HuH-7 (cell line): ENCODE data around the gene GBX2.

Experiments
- DNase-seq: peaks from one replicate; pipeline ENCODE4 v3.0.0; 2011; ENCODE audit warnings: low spot score

Gene GBX2

DNA sequence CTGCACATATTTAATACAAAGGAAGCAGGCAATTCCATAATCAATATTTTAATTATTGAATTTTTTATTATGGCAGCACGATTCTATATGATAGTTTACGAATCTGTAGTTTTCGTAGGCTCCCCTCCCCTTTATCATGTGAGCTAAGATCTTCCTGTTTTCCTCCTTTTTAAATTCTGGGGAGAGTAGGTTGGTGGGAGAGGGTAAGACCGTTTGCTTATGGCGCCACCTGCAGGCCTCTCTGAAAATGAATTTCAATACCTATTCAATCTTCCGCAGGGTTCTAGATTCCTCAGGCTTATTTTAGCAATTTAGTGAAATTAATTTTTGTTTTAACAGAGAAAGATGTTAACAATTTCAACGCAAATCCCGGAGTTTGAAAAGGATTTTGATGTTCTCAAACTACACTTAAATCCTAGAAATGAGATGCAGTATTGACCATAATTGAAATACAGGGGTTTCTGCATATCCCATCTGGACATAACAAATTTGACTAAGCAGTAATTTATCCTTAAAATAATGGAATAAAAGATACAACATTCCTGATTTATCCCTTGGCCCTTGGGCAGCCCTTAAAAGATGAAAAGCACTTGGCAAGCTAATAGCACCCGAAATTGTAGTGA lies 12.8 kb upstream of the GBX2 start:
- DNase-seq = peak; percentile 85

DNA sequence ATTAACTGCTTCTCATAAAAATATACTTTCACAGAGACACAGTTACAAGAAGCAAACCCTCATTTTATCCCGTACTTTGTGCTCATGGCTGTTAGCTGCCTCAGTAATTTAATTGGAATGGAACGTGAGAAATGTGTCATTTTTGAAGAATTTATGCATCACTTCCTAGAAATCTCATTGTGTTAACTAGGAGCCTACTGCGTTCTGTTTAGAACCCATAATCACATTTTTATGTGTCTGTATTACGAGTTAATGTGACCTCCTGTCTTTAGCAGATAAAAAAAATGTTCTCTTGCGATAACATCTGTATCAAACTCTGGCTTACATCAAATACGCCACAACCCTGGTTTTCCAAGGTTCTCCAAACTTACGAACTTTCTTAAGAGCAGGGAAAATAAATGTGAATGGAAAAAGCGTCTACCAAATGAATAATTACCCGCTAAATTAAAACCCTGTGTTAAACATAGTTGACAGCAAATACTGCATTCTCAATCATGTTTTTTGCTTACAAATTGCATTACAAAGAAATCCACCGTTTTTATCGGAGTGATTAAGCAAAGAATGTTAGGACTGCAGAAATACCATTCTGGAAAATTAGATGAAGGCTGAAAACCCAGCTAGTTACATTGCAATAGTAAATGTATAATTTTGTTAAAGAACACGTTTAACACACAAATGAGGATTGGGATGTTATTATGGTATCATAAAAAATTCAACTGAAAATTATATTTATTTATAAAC lies 12.1 kb upstream of the GBX2 start:
- peak; percentile 4 for DNase-seq

DNA sequence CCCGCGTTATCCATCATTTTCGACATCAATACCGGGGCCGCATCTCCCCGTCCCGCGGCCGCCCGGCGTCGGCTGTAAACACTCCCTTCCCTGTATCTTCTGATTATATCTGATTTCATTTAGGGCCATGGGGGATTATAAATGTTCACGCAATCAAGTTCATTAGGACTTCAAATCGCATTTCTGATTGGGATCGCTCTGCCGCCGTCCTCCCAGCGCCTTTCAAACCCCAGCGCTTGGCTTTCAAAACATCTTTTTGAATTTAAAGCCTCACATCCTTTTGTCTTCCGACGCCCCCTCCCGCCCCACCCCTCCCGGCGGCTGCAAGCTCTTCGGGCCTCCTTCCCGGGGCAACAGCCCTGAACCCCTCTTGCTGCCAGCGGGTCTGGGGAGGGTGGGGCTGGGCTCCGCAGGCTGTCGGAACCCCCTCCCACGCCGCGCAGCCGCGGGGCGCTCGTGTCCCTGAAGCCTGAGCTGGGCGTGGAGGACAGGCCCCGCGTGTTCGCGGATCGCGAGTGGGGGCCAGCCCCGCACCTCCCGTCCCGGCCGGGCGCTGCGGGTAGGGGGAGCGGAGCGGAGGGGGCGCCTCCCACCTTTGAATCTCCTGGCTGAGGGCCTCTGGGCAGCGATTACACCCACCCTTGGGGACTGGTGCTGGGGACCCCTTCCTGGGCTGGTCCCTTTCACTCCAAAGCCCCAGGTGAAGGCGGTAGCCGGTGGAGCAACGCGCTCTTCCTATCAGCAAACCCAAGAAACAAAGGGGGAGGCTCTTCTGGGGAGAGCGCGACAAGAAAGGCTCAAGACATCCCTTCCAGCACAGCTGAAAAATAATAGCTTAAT lies 11.3 kb upstream of the GBX2 start:
- peak; percentile 3 for DNase-seq

DNA sequence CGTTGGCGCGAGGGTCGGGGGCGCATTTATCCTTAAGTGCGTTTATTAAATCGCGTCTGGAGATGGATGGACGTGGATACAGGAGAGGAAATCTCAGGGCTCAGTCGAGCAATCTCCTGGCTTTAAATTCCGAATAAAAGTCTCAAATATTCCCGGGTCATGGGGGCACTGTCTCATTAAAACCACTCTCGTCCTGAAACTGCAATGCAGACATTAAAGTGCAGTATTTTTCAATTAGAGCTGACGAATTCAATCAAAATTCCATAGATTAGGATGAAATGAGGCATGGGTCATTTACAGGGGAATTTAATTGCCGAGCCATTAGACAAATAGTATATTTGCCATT lies 10.7 kb upstream of the GBX2 start:
- DNase-seq = no peak

DNA sequence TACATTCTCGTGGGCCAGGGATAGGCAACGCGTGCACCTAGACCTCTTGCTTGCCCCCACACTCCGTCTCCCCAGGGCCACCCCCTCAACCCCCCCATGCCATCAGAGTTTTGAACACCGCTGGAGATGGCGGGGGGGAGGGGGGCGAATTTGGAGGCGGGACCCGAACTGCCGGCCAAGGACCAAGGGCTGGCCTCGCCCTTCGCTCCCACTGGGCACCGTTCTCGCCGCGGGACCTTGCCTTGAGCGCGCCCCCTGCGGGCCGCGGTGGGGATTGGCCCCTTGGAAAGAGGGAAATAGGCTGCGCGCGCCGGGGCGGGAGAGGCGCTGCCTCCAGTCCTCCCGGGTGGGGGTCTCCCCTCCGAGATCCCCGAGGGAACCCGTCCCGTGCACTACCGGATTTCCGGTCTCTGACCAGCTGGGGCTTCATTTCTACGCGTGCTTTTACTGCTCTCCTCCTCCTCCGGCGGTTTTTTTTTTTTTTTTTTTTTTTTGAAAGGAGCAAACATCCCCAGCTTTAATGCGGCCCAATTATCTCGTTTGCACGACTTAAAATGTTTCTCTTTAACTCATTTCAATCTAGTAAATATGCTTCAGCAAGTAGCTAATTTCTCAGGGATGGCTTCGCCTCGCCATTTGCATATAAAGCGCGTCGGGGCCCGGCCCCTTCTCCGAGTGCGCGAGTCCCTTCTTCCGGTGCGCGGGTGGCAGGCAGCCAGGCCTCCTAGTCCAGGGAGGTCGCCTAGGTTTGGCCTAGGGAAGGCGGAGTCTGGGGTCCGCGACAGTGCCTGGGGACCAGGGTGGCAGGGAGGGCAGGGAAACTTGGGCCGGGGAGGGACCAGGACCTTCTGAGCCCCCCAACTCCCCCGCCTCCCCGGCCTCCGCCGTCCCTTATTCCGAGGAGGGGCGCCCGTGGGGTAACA lies 10.0 kb upstream of the GBX2 start:
- DNase-seq = peak; percentile 85

DNA sequence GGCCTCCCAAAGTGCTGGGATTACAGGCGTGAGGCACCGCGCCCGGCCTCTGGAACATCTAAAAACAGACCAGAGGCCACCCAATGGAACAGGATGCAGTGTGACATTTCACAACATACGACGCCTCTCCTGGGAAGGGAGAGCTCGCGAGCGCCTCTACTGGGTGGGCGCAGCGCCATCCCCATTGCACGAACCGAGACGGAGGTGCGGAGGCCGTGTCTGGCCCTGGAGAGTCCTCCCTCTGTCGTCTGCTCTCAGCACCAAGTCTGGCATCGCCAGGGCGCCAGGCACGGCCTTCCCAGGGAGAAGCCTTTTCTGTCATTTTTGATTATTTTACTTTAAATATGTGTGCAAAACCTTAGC lies 9.4 kb upstream of the GBX2 start:
- peak; percentile 91 for DNase-seq

DNA sequence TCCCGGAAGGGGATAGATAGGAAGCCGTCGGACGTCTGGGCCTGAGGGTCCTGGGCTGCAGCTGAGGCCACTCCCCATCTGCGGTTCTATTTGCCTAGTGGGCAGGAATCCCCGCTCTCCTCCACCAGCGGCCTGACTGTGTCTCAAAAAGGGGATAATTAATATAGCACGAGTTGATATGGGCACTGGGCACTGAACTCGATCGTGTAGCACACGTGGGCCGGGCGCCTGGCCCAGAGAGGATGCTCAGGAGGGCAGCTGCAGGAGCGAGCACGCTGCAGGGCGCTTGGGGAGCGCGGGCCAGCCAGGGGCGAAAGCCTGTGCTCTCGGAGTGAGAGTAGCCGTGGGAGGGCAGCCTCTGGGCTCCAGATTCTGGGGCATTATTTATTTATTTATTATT lies 8.8 kb upstream of the GBX2 start:
- DNase-seq = peak; percentile 4

DNA sequence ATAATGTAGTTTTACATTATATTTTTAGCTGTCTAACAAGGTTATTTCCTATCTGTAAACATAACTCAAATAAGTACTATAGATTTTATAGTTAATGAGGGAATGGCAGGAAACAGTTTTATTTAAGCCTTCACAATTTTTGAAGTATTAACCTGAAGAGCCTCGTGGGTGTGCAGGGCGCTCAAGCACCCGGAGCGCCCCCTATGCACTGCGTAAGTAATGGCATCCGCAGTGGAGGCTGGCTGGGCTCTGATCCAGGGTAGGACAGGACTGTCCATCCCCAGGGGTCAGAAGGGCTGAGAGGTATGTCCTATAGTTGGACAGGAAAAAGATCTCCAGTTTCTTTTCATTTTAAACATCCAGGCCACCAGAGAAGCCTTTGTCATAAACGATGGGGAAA lies 8.2 kb upstream of the GBX2 start:
- peak; percentile 90 for DNase-seq

DNA sequence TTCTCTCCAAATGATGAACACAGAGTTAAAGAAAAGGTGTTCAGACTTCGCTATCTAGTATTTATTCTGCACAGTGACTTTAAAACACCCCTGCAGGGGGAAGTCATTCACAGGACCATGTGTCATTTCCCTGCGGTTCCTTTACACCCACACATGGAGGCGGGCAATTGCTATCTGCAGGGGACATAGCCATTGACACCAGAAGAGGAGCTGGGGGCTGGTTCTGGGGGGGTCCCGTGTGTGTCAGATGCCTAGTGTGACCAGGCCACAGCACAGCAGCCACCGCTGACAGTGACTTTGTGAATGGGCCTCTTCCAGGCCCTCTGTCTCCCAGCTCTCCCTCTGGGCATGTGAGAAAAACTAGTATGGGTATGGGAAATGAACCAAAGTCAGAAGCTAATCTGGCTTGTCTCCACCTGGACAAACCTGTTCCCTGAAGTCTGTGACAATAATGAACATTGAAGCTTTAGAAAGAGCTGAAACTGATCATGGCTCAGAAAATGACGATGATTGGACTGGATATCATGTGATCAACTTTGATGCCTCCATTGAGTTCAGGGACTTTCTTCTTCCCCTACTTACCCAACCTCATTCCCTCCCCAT lies 7.5 kb upstream of the GBX2 start:
- DNase-seq = peak; percentile 17

DNA sequence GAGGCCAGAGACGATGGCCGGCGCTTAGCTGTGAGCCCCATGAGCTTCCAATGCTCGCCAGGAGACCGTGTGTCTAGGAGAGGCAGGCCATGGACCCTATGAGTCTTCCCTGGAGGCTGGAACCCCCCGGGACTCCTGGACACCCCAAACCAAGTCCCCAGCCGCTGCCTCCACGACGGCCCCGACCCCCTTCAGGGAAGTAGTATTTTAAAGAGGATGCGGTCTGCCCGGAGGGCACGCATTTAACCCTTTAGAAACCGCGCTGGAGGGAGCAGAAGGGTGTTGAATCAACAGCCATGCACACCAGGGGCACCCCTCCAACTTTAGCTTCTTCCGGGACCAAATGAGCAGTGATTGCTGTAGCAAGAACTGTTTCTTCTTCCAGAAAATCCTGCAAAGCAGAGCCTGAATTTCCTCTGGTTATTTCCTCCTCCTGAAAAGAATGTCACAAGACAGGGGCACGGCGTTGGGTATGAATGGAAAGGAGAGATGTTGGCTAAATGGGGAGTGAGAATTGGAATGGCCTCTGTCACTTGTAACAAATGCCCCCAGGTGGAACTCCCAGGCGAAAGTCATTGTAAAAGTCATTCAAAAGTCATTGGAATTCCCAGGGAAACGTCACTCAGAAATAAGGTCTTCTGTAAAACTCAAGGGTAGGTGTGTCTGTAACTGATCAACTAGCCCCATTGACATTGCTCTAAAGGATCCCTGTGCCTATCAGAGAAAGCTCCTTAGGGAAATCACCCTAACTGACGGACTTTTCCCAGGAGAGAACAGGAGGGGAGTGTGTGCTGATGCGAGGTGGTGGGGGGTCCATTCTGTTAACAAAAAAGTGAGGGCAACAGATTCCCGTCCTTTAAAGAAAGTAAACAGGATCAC lies 5.8 kb upstream of the GBX2 start:
- peak; percentile 14 for DNase-seq

DNA sequence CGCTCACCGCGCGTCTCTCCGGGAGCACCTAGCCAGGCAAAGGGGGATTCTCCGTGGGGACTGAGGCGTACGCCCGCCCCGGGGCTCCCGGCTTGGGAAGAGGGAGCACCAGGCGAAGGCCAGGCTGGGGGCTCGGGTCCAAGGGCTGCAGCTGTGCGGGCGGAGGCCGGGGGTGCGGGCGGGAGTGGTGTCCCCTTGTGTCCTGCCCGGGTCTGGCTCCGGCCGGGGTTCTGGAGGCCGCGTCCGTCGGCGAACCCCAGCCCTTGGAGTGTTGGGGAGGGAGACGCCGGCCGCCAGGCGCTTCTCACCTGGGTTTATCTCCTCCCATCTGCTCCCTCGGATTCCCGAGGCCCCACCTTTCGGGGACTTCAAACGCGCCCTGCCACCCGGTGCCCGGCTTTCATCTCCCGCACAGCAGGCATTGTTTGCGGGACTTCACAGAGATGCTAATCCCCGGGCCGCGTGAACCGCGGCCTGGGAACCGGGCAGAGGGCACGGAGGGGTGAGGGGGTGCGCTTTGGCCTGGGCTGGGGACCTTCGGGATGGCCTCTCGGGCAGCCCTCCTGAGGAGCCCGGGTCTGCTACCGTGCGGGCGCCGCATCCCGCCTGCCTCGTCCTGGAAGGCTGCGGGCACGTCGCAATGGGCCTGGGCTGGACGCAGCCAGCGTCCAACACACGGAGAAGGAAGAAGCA lies 5.0 kb upstream of the GBX2 start:
- DNase-seq = no peak

DNA sequence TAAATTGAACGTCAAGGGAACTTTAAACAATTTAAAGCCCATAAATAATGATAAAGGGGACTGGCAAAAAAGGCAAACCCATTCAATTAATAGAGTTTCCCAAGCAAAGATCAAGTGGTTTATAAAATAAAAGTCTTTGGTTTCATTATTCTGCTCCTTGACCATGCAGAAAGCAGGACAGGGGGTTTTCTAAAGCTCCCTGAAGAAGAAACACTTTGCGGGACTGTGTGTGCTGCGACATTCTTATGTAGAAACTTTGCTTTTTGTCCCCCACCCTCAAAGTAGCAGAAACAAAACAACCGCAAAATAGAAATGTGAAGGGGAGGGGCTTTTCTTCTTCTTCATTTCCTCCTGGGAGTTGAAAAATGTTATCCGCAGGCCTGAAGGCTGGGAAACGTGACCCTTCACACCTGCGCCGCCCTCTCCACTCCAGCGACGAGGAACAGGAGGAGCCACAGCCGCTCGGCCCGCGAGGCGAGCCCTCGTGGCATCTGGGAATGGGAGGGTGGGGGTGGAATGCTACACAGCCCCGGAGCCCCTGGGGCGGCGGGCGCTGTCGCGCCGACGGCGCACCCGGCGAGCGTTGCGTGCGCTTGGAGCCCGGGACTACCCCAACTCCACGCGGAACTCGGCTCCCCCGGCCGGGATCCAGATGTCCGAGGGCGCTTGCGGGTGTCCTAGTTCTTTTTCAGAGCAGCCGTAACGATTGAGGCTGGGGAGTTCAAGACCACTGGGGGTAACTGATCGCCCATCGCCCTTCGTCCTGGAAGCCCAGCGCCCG lies 4.3 kb upstream of the GBX2 start:
- DNase-seq = no peak

DNA sequence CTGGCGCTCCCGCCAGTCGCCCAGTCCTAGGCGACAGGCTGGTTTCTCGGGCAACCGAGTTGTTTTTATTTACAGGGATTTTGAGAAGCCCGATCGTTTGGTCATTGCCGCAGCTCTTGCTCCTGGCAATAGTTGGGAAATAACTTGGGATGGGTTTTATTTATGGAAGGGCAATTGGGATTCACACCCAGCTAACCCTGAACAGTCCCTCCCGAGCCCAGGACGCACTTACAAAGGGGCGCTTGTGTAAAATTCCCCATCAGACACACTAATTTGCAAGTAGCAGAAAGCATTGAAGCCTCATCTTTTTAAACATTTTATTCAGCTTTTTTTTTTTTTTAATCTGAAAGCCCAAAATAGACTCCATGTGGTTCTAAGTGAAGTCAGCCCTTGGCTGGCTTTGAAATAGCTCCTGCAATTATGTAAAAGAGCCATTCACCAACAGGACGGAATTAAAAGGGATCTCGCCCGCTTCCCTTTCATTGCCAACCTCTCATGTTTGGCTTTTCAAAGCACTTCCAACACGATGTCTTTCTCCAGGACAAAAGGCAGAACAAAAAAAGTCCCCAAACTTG lies 3.6 kb upstream of the GBX2 start:
- peak; percentile 4 for DNase-seq

DNA sequence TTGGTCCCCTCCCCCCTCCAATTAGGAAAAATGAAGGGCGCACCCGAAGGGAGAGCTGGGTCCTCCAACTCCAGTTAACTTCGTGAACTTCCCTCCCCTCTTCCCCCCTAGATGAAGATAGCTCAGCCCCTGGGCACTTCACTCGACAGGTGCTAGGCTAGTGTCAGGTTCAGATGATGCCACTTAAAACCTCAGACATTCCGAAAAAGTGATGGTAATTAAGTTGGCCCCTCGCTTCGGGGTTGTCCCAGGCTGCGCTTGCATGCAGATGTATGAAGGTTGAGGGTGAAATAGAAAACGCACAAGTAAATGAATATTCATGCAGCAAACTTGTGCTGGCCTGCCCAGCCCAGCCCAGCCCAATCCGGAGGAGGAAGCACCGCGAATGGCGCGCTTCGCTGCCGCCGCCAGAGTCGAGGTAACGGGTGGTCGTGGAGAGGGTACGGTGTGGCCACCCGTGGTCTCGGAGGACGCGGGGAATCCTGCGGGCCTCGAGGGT lies 3.0 kb upstream of the GBX2 start:
- no peak for DNase-seq

DNA sequence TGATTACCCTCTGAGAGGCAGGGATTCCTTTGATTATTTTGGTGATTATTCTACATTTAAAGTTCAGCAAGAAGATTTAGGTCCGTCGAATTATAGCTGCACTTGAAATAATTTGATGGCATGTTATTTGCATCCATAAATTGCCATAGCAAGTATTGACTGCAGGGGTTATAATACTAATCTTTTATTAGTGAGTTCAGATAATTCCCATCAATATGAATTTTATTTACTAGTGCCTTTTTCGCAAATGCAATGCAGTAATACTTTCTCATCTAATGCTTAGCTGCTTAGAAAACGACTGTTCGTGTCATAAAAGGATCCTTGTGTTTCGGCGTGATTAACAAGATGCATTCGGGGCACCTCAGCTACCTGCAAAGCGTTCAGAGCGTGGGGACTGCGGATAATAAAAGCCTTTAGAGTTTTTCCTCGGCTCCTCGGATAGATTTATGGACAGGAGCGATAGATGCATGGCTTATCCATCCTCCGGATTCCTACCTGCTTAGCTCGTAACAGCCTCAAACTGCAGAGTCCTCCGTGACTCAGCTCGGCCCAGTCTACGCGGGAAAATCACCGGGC lies 2.5 kb upstream of the GBX2 start:
- DNase-seq = no peak

DNA sequence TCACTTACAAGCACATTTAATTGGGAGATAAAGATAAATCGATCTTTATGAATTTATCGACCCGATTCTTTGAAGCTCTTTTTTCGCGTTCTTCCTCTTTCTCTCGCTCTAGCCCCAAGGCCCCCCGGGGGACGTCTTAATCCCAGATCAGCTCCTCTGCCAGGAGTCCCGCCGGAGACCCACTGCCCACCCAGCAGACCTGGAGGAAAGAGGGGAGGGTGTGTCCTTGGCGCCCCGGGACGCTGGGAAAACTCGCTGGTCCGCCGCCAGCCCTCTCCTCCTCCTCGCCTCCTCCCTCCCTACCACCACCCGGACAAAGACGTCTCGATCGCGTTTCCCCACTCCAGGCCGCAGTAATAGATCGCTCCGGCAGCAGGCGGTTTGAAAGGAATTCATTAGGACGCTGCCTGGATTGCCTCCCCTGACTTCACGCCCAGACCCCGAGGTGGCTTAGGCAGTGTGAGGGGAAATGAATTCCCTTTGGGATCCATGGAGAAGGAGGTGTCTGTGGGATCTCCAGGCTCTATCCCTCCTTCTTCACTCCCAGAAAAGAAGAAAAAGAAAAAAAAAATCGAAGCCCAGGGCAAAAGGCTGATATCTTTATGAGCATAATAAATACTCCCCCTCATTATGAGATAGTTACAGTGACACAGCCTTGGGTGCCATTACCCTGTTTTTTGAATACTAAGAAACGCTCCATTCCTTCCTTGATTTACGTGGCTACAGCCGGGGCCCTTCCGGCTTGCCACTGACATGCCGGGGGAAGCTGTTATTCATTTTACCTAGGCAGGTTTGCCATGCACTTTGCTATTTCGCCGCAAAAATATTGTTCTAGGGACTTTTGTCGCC lies 1.8 kb upstream of the GBX2 start:
- peak; percentile 5 for DNase-seq

DNA sequence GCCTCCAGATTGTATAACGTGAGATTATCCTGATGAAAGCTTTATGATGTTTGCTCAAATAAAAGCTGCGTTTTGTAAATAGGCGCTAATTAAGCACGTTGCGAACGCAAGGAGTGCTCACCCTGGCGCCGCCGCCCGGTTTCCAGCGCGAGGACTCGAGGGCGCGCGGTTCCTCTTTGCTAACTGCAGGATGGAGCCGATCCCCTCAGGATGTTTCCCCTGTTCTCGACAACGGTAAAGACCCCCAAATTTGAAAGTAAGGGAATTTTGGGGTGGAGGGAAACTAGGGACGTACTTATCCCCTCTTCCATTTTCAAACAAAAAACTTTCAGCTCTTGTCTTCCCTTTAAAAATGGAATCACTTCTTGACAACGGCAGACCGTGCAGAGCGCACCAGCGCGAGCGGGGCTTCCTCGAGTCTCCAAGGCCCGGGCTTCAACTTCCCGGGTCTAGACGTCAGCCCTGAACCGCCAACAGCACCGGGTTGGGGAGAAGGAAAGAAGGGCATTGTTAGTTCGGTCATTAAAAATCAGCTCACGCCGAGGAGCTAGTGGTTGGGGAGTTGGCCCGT lies 1.1 kb upstream of the GBX2 start:
- DNase-seq = no peak
